Activated CD4-positive, alpha-beta T cell treated with anti-CD3 and anti-CD28 coated beads, Interleukin-2, amount 50 U/mL, for 1 hour (primary cell): Measurements from ENCODE around the gene EML6.
A peak's percentile ranks its signal among the peaks of the same experiment; 100 is the strongest.
"Not testable (repeated sequence)": the region's sequence is repeated elsewhere in the genome, so short reads cannot be mapped to it uniquely, and the experiment has no call there.

Experiments used
- DNase-seq: peaks from one replicate; pipeline ENCODE4 v3.0.0-alpha.2; 2020

The EML6 gene

DNA sequence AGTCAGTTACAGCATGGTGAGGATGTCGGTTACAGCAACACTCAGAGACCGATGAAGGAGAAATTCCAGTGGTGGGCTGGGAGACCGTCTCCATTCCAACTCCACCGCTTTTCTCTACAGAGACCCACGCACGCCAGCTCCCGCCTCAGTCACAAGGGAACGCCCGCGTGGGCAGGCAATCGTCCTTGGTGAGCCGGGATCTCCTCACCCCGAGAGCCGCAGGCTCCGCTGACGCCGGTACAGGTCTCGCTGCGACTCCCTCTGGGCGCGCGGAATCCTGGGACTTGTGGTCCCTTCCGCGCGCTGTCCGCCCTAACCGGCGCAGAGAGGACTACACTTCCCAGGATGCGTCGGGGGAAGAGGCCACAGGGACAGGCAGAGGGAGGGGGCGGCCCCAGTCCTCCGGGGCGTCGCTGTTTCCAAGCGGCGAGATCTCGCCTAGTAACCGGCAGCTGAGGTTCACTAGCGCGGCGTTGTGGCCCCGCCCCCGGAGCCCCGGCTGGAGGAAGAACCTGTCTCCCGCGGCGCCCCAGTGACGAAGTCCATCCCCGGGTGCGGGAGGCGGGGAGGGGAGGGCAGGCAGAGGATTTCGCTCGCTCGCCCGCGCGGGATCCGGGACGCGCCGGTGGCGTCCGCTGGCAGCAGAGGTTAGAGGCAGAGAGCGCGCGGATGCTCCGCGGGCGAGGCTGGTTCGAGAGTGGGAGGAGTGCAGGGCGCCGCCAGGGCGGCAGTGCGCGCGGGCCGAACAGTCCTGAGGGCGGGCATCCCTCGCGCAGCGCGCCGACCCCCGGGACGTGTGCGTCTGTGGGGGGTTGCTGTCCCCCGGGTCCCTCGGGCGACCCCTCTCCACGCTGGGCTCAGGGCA lies at the start of gene EML6:
TSS of gene EML6 (plus strand) at position 532 of the 865 bp plus-strand sequence. CDS start 1,400 bp downstream, outside the sequence.
- DNase-seq, result peak; percentile 98

- no peak for DNase-seq
These were observed 48.2 kb upstream of the EML6 start for GRCh38 chr2:54675281-54675680.

- no peak for DNase-seq
These were observed 47.7 kb upstream of the EML6 start for GRCh38 chr2:54675738-54676137.

- no peak for DNase-seq
These were observed 46.8 kb upstream of the EML6 start for GRCh38 chr2:54676656-54677055.

GRCh38 chr2:54677476-54678265 lies 45.8 kb upstream of the EML6 start:
- DNase-seq, result no peak

DNA sequence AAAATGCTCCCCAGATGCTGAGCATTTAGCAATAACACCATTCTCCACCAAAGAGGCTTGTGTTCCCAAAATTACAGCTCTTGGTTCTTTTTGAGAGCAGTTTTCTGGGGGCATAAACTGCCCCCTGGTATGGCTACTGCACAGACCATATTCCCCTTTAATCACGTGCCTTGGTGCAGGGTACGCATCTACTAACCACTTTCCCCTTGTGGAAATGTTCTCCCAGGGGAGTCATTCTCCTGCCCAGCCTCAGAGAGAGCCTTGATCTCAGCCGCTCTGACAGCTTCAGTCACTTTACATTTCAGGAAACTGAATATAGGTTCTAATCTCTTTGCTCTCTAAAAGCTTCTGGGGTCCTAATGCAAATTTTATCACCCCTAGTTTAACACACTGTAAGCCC lies 44.7 kb upstream of the EML6 start:
- DNase-seq, result no peak

DNA sequence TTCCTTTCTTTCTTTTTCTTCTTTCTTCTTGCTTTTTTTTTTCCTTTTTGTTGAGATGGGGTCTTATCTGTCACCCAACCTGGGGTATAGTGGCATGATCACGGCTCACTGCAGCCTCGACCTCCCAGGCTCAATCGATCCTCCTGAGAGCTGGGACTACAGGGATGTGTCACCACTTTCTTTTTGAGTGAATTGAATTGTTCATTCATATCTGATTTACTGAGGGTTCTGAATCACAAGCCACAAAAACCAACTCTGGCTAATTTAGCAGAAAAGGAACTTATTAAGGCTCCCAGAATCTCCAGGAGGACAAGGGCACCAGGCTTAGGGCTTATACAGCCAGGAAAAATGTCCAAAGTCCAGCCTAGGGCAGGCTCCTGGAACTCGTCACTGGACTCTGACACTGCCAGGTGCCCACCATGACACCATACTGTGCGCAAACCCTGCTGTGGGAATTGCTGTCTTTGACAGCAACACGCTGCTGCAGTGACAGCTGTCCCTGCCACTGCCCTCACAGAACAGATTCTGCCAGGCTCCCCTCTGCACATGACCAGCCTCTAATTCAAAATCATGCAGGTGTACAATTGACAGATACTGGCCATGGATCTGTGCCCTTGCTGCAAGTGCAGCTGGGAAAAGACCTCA lies 42.9 kb upstream of the EML6 start:
- no peak for DNase-seq

- DNase-seq, result no peak
These were observed 42.0 kb upstream of the EML6 start for GRCh38 chr2:54681416-54681815.

GRCh38 chr2:54683596-54683995 lies 39.9 kb upstream of the EML6 start:
- no peak for DNase-seq

DNA sequence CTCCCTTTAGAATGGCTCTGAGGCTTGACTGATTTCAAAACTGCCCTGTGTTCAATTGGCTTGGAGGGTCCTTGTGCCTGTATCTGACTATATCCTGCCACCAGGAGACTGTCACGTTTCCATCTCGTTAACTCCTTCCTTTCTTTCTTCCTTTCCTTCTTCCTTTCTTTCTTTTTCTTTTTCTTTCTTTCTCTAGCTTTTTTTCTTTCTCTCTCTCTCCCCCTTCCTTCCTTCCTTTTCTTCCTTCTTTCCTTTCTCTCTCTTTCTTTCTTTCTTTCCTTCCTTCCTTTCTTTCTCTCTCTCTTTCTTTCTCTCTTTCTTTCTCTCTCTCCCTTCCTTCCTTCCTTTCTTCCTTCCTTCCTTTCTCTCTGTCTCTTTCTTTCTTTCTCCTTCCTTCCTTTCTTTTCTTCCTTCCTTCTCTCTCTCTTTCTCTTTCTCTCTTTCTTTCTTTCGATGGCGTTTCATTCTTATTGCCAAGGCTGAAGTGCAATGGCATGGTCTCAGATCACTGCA lies 38.1 kb upstream of the EML6 start:
- DNase-seq, result no peak

DNA sequence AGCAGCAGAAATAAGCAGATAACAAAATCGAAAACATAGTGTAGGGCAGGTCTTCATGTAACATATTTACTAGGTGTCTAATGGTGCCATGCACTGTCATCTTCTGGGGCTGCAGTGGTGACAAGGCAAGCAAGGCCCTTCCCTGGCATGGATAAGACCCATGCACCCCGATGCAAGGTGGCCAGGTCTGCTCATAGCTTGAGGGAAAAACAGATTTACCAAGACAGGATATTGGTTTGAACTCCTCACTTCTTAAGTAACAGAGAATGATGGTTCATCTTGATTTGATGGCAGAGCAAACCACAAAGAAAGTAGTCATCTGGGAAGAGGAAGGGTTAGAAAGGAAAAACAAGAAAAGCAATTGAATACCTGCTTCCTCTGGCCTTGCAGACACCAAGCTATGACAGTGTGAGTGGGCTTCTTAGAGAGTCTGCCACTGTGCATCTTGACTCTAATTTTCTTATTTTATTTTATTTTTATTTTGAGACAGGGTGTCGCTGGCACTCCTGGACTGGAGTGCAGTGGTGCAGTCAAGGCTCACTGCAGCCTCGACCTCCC lies 35.8 kb upstream of the EML6 start:
- no peak for DNase-seq

DNA sequence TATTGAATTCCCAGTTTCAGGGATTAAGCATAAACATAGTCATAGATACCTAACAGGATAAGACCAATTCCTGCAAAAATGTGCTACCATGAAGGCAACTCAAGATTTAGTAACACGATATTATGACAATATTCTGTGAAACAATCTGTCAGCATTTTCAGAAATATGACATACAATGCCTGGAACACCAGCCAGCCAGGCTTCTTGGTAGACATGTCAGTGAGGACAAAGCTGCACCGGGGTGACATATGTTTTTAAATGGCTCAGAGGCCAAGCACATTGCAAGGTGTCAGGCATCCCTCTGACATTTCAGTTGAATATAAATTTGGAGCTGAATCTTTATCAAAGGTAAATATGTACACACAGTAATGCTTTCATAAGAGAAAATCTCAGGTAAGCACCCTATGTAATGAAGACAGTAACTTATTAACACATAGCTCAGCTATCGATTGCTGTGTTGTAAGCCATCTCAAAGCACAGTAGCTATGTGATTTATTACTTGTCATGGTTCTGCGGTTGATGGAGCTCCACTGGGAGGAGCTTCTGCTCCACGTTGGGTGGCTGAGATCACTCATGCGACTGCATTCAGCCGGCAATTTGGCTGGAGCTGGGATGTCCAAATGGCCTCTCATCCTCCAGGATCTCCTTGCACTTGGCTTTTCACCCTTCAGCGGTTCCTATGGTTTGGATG lies 31.9 kb upstream of the EML6 start:
- DNase-seq, result no peak

GRCh38 chr2:54692556-54692955 lies 30.9 kb upstream of the EML6 start:
- DNase-seq, result no peak

- DNase-seq, result no peak
These were observed 28.1 kb upstream of the EML6 start for GRCh38 chr2:54695378-54695777.

GRCh38 chr2:54697934-54698333 lies 25.5 kb upstream of the EML6 start:
- DNase-seq, result no peak

DNA sequence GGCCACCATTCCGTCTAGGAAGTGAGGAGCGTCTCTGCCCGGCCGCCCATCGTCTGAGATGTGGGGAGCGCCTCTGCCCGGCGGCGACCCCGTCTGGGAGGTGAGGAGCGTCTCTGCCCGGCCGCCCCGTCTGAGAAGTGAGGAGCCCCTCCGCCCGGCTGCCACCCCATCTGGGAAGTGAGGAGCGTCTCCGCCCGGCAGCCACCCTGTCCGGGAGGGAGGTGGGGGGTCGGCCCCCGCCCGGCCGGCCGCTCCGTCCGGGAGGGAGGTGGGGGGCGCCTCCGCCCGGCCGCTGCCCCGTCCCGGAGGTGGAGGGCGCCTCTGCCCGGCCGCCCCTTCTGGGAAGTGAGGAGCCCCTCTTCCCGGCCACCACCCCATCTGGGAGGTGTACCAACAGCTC lies 24.5 kb upstream of the EML6 start:
- not testable (repeated sequence) for DNase-seq

GRCh38 chr2:54699665-54700064 lies 23.8 kb upstream of the EML6 start:
- no peak for DNase-seq

DNA sequence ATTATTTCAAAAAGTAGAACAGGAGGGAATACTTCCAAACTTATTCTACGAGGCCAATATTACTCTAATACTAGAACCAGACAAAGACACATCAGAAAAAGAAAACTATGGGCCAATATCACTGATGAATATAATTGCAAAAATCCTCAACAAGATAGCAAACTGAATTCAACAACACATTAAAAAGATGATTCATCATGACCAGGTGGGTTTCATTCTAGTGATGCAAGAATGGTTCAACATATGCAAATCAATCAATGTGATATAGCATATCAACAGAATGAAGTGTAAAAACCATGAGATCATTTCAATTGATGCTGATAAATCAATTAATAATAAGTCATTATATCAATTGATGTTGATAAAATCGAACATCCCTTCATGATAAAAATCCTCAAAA lies 22.4 kb upstream of the EML6 start:
- DNase-seq, result no peak

GRCh38 chr2:54704238-54704637 lies 19.2 kb upstream of the EML6 start:
- DNase-seq, result no peak

GRCh38 chr2:54704688-54705605 lies 18.5 kb upstream of the EML6 start:
- DNase-seq, result no peak

- DNase-seq, result no peak
These were observed 16.8 kb upstream of the EML6 start for GRCh38 chr2:54706622-54707021.
